Measurements from ENCODE around the gene MDN1.

DNA sequence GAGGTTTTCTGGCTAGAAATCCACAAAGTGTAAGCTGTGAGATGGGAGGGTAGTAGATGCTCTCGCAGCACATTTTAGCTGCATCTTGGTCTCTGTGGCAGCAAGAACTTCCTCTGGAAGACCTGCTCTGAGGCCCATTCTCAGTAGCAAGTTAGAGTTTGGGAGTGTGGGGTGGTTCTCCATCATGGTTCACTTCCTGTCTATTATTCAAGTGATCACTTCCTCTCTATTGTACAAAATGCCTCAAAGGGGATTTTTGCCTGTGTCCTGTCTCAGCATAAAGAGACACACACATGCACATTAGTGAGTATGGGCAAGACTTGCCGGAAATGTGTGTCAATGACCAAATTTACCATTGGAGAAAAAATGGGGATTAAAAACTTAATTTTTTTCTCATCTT is 223.5 kb downstream of the MDN1 start:
- TF ChIP-seq, protein P1, sequence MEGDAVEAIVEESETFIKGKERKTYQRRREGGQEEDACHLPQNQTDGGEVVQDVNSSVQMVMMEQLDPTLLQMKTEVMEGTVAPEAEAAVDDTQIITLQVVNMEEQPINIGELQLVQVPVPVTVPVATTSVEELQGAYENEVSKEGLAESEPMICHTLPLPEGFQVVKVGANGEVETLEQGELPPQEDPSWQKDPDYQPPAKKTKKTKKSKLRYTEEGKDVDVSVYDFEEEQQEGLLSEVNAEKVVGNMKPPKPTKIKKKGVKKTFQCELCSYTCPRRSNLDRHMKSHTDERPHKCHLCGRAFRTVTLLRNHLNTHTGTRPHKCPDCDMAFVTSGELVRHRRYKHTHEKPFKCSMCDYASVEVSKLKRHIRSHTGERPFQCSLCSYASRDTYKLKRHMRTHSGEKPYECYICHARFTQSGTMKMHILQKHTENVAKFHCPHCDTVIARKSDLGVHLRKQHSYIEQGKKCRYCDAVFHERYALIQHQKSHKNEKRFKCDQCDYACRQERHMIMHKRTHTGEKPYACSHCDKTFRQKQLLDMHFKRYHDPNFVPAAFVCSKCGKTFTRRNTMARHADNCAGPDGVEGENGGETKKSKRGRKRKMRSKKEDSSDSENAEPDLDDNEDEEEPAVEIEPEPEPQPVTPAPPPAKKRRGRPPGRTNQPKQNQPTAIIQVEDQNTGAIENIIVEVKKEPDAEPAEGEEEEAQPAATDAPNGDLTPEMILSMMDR (IDR thresholded peaks at IDR 0.05 in 4 of 5, conservative IDR thresholded peaks at IDR 0.05 in 1 of 5), result no peak
- TF ChIP-seq POLR2A (IDR thresholded peaks at IDR 0.05), result no peak

Measured in gastrocnemius medialis (tissue), 4 donors.